ENCODE data around the gene TTC9C. TPM values are rescaled to one million over a fixed set of nuclear protein-coding genes. Genes with fewer than 3 reads are reported as not detected.

The TTC9C gene
- total and polyA plus RNA-seq, 2 of the 8 experiments (the other 6 are each of a cell fraction or from before 2014, with no cell fraction given), result 25.4 to 34.1 TPM

DNA sequence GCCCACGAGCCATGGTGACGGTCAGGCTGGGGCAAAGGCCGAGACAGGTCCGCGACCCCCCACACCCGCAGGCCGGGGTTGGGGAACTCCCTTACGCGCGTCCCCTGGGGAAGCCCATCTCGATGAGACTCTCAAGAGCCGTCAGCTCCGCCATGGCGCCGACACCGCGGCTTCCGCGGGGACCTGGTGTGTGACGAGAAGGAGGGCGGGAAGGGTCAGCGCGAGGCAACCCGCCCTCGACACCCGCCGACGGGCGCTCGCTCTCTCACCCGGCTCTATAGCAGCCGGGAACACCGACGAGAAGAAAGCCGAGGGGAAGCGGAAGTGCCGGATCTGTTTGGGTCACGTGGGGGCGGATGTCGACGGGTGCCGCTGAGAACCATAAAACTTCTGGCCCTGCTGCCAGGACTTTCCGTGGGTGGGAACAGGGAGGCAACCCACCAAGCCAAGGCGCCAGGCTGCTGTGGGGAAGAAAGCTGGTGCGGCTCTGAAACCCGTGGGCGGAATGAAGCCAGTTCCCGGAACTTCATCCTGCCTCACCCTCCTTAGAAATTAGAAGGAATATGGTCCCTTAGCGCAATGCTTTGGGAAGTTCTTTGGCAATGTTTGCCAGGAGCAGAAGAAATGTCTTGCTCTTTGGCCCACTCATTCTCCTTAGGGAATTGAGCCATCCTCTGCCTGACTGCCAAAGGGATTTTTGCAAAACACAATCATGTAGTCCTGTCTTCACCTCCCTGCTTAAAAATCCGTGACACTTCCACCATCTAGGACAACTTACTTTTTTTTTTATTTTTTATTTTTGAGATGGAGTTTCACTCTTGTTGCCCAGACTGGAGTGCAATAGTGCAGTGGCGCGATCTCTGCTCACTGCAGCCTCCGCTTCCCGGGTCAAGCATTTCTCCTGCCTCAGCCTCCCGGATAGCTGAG lies 49.3 kb upstream of the TTC9C start, which contains the start of gene UBXN1:
TSS of gene UBXN1 (minus strand) at position 304 of the 927 bp plus-strand sequence. CDS start at position 154, 150 bp downstream.
- H4K8ac ChIP-seq (ENCODE audit: extremely low read depth, insufficient read depth, low read length), result peak within 1 kb of the TSS; percentile 74
- peaks cover 3% of the 10 kb centered on the region; the same call in 1 of the 2 replicates for H3K23me2 ChIP-seq (ENCODE audit: low read depth, low read length)
- peaks cover 0 to 14% of the 10 kb centered on the region in 2 experiments; a peak in 2 of 4 replicates for H3K79me2 ChIP-seq (ENCODE audit: control insufficient read depth in 1 of 2, insufficient read depth in 2 of 2, low read length in 2 of 2)
- no peak within 1 kb of the TSS for H2AK5ac ChIP-seq (ENCODE audit: low read depth, low read length)
- H3K18ac ChIP-seq (ENCODE audit: extremely low read depth, low read length), result peak within 1 kb of the TSS; percentile 75; the same call in 1 of the 2 replicates
- peak within 1 kb of the TSS; percentile 78 to 98 (median 88) for H3K4me3 ChIP-seq (ENCODE audit: extremely low read depth in 1 of 4, insufficient read depth in 2 of 4, low read depth in 3 of 4, low read length in 4 of 4)
- H4K5ac ChIP-seq (ENCODE audit: insufficient read length, low read depth, low read length), result peak within 1 kb of the TSS; percentile 44
- WGBS, 2 experiments (ENCODE audit: extremely low coverage in 1 of 2, insufficient coverage in 1 of 2, insufficient read length in 1 of 2, insufficient replicate concordance in 2 of 2, low coverage in 1 of 2, low lambda C conversion rate in 2 of 2, missing lambda C conversion rate in 1 of 2), result 12% methylated on average over 53 of the region's 55 CpGs; no CpG with 5 or more reads in 1 of the 2 experiments
- no peak within 1 kb of the TSS for H2BK20ac ChIP-seq (ENCODE audit: low read length)
- H3K4me1 ChIP-seq (replicated peaks in 1 of 4; ENCODE audit: control insufficient read depth in 3 of 4, insufficient read depth in 4 of 4, low read length in 3 of 4), result peaks cover 2 to 8% (median 4%) of the 10 kb centered on the region in 4 experiments; a peak in 4 of 7 replicates
- H3K9ac ChIP-seq (replicated peaks in 1 of 4; ENCODE audit: extremely low read depth in 1 of 4, low read depth in 3 of 4, low read length in 3 of 4), result peak within 1 kb of the TSS; percentile 77 to 90 (median 88)
- FAIRE-seq, result no peak
- no peak within 1 kb of the TSS for H3K23ac ChIP-seq (ENCODE audit: insufficient read length)
- POLR2A ChIA-PET (ENCODE audit: partially characterized antibody), result interaction anchor here (0.6 to 61.4 kb wide), 6 partner anchors 12 to 177 kb away, joined by 3 to 2041 read pairs (median 5); partner anchors contain the start of genes BSCL2, C11orf98, CSKMT and GANAB
- H3K27me3 ChIP-seq (replicated peaks in 1 of 4; ENCODE audit: control insufficient read depth in 3 of 4, extremely low read depth in 1 of 4, insufficient read depth in 3 of 4, low read length in 3 of 4), result no peaks in the 10 kb centered on the region
- peak within 1 kb of the TSS; percentile 93; the same call in 1 of the 2 replicates for H2AFZ ChIP-seq (ENCODE audit: low read length)
- no peak within 1 kb of the TSS for H2BK12ac ChIP-seq (ENCODE audit: low read depth, low read length)
- no peak within 1 kb of the TSS for H2BK120ac ChIP-seq (replicated peaks; ENCODE audit: low read depth, low read length)
- no peak within 1 kb of the TSS for H3K4ac ChIP-seq (replicated peaks; ENCODE audit: insufficient read length, low read depth, low read length)
- H4K20me1 ChIP-seq (replicated peaks in 1 of 2; ENCODE audit: control insufficient read depth in 1 of 2, insufficient read depth in 2 of 2, low read length in 2 of 2), result peaks cover 0 to 1% of the 10 kb centered on the region in 2 experiments
- H3K36me3 ChIP-seq (ENCODE audit: control insufficient read depth in 2 of 4, insufficient read depth in 4 of 4, low read length in 3 of 4), result peaks cover 5 to 22% (median 7%) of the 10 kb centered on the region in 4 experiments; a peak in 5 of 8 replicates
- CTCF ChIA-PET (ENCODE audit: partially characterized antibody), result interaction anchor here (0.6 to 8.2 kb wide), 6 partner anchors 8 to 28 kb away, joined by 3 to 114 read pairs (median 10); partner anchors contain the start of genes BSCL2, GNG3, LBHD1 and LRRN4CL
- H3K56ac ChIP-seq (replicated peaks; ENCODE audit: insufficient read length, low read depth, low read length), result peak within 1 kb of the TSS; percentile 40
- no peaks in the 10 kb centered on the region for H3K9me3 ChIP-seq (ENCODE audit: insufficient read depth in 2 of 2, low read depth in 1 of 2, low read length in 1 of 2)
- no peak within 1 kb of the TSS for H3K14ac ChIP-seq (ENCODE audit: insufficient read length)
- peak within 1 kb of the TSS; percentile 91 for H2BK5ac ChIP-seq (ENCODE audit: low read depth, low read length)
- H4K91ac ChIP-seq (replicated peaks; ENCODE audit: insufficient read length, low read length), result no peak within 1 kb of the TSS
- peak within 1 kb of the TSS; percentile 68 for H3K27ac ChIP-seq (ENCODE audit: low read depth, low read length)
- peaks cover 2% of the 10 kb centered on the region for H3K79me1 ChIP-seq (ENCODE audit: low read depth, low read length)
- H2BK15ac ChIP-seq (ENCODE audit: low read length), result no peak within 1 kb of the TSS
- DNase-seq (ENCODE audit: low read depth in 1 of 2, low spot score in 2 of 2), result peak in 1 of 2 experiments; percentile 88
- peak within 1 kb of the TSS; percentile 74 to 86 for H3K4me2 ChIP-seq (ENCODE audit: insufficient read depth in 1 of 2, low read depth in 2 of 2, low read length in 2 of 2)
- TF ChIP-seq JUND (IDR thresholded peaks at IDR 0.05; ENCODE audit: low read length) (0 out of 2 replicates have a peak, but pooled peaks have one; percentile 12), GTF2F1 (IDR thresholded peaks at IDR 0.05; ENCODE audit: borderline replicate concordance, low read depth, low read length) (0 out of 2 replicates have a peak, but pooled peaks have one; percentile 26), JUN (IDR thresholded peaks at IDR 0.05; ENCODE audit: low read depth, low read length) (no peak)

All from H1 (cell line).